ENCODE results near the gene NELL1.

Gene NELL1

GRCh38 chr11:21529187-21529586 is 859.8 kb downstream of the NELL1 start:
- no peak for DNase-seq

- DNase-seq, result no peak
Measured at GRCh38 chr11:21534288-21534687, 864.9 kb downstream of the NELL1 start.

- no peak for DNase-seq
Measured at GRCh38 chr11:21537980-21538379, 868.6 kb downstream of the NELL1 start.

- no peak for DNase-seq
Measured at GRCh38 chr11:21541187-21541751, 871.9 kb downstream of the NELL1 start.

- DNase-seq, result no peak
Measured at GRCh38 chr11:21543901-21544300, 874.5 kb downstream of the NELL1 start.

GRCh38 chr11:21545699-21546098 is 876.3 kb downstream of the NELL1 start:
- DNase-seq, result no peak

- no peak for DNase-seq
Measured at GRCh38 chr11:21546703-21547102, 877.3 kb downstream of the NELL1 start.

GRCh38 chr11:21552911-21553310 is 883.5 kb downstream of the NELL1 start:
- peak; percentile 4 for DNase-seq

GRCh38 chr11:21553795-21554194 is 884.4 kb downstream of the NELL1 start:
- no peak for DNase-seq

- DNase-seq, result no peak
Measured at GRCh38 chr11:21554284-21554683, 884.9 kb downstream of the NELL1 start.

GRCh38 chr11:21556926-21557325 is 887.5 kb downstream of the NELL1 start:
- DNase-seq, result no peak

- DNase-seq, result no peak
Measured at GRCh38 chr11:21560466-21560975, 891.1 kb downstream of the NELL1 start.

GRCh38 chr11:21561581-21561980 is 892.2 kb downstream of the NELL1 start:
- DNase-seq, result no peak

- DNase-seq, result no peak
Measured at GRCh38 chr11:21564095-21564494, 894.7 kb downstream of the NELL1 start.

GRCh38 chr11:21564833-21565682 is 895.7 kb downstream of the NELL1 start:
- DNase-seq, result no peak

- no peak for DNase-seq
Measured at GRCh38 chr11:21566521-21567117, 897.2 kb downstream of the NELL1 start.

GRCh38 chr11:21567645-21568290 is 898.4 kb downstream of the NELL1 start:
- DNase-seq, result no peak

- no peak for DNase-seq
Measured at GRCh38 chr11:21572210-21572609, 902.8 kb downstream of the NELL1 start.

GRCh38 chr11:21582791-21583190 is 913.4 kb downstream of the NELL1 start:
- no peak for DNase-seq

GRCh38 chr11:21588754-21589153 is 919.4 kb downstream of the NELL1 start:
- DNase-seq, result no peak

GRCh38 chr11:21602699-21603098 is 933.3 kb downstream of the NELL1 start:
- no peak for DNase-seq

GRCh38 chr11:21603886-21604285 is 934.5 kb downstream of the NELL1 start:
- no peak for DNase-seq

- DNase-seq, result no peak
Measured at GRCh38 chr11:21604564-21604963, 935.2 kb downstream of the NELL1 start.

Data from NCI-H1105 (cell line).